Common myeloid progenitor, CD34-positive (primary cell): ENCODE measurements around the gene MEIS1.

ENCODE experiments used
- CTCF ChIA-PET: fragments of 350-600 bp; sonication (Branson Sonifier 250); formaldehyde crosslinking; loops from one replicate; lab custom pipeline; 2021; ENCODE audit warnings: antibody characterized with exemption; lab: Charles Lee
- POLR2A ChIA-PET: fragments of 350-600 bp; sonication (Branson Sonifier 250); formaldehyde crosslinking; loops from one replicate; lab custom pipeline; 2021; ENCODE audit warnings: antibody characterized with exemption; lab: Charles Lee
- DNase-seq, 3 donors: peaks; one replicate each; pipeline versions ENCODE4 v3.0.0 to v3.0.0-alpha.2; 2013
- H3K27ac ChIP-seq, 2 experiments: 1 replicate in 1 of 2; 2 replicates in 1 of 2; pipeline ENCODE4 v1.7.0; 2013; ENCODE audit warnings: inconsistent platforms in 2 of 2, low read length in 2 of 2, mild to moderate bottlenecking in 2 of 2, low read depth in 1 of 2, moderate library complexity in 1 of 2; ENCODE audit not compliant: severe bottlenecking in 2 of 2, insufficient read depth in 1 of 2, poor library complexity in 1 of 2
- H3K27me3 ChIP-seq, 5 experiments: replicated peaks in 2 of 5; 1 replicate in 3 of 5; 2 replicates in 2 of 5; pipeline versions ENCODE4 v1.6.1 to v1.7.0; 2013; ENCODE audit warnings: low read length in 4 of 5, mild to moderate bottlenecking in 2 of 5, moderate library complexity in 2 of 5, inconsistent platforms in 1 of 5; ENCODE audit not compliant: insufficient read depth in 5 of 5, control insufficient read depth in 4 of 5
- H3K36me3 ChIP-seq, 4 experiments: 1 replicate in 2 of 4; 2 replicates in 2 of 4; pipeline versions ENCODE4 v1.6.1 to v1.7.0; 2013; ENCODE audit warnings: low read length in 3 of 4, control low read depth in 1 of 4, mild to moderate bottlenecking in 1 of 4; ENCODE audit not compliant: control insufficient read depth in 4 of 4, insufficient read depth in 4 of 4
- H3K4me1 ChIP-seq, 4 experiments: 1 replicate in 3 of 4; 2 replicates in 1 of 4; pipeline versions ENCODE4 v1.6.1 to v1.7.1; 2013; ENCODE audit warnings: low read length in 3 of 4, mild to moderate bottlenecking in 3 of 4, control low read depth in 1 of 4, inconsistent platforms in 1 of 4, moderate library complexity in 1 of 4; ENCODE audit not compliant: control insufficient read depth in 4 of 4, insufficient read depth in 4 of 4; ENCODE audit errors: control extremely low read depth in 1 of 4
- H3K4me3 ChIP-seq, 7 experiments: 1 replicate in 4 of 7; 2 replicates in 3 of 7; pipeline versions ENCODE4 v1.5.1 to v1.7.0; 2013; ENCODE audit warnings: mild to moderate bottlenecking in 7 of 7, low read length in 6 of 7, moderate library complexity in 6 of 7, inconsistent platforms in 2 of 7, low read depth in 2 of 7, control low read depth in 1 of 7; ENCODE audit not compliant: insufficient read depth in 4 of 7, control insufficient read depth in 1 of 7; ENCODE audit errors: extremely low read depth in 1 of 7
- H3K9me3 ChIP-seq, 5 experiments: 1 replicate in 4 of 5; 2 replicates in 1 of 5; pipeline versions ENCODE4 v1.6.1 to v1.7.1; 2013; ENCODE audit warnings: low read length in 4 of 5, mild to moderate bottlenecking in 2 of 5, inconsistent platforms in 1 of 5, low read depth in 1 of 5, moderate library complexity in 1 of 5; ENCODE audit not compliant: control insufficient read depth in 4 of 5, insufficient read depth in 2 of 5; ENCODE audit errors: control extremely low read depth in 1 of 5
- WGBS: methylation state at CpG from one replicate; pipeline ENCODE4 v1.1.5; 2013; ENCODE audit not compliant: insufficient coverage; 5-methylcytosine and 5-hydroxymethylcytosine counted together

Gene MEIS1

DNA sequence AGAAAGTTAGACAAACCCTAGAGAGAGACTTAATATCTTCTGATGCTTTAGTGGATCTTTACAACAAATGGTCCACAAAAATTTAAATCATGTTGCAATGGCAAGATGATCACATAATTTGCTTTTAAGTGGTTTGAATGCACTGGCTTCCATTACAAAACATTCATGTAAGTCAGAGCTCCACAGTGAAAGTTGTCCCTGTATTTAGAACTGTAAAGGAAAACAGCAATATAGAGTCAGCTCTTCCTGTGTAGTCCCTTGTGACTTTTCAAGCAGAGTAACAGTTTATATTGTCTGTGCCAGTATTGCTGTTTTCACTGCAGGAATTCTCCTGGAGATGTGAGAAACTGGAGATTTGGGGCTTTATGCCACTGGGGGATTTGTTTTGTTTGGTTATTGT, 77.7 kb downstream of the MEIS1 start:
- no peak for DNase-seq
- H3K4me1 ChIP-seq = peaks cover 11 to 30% (median 19%) of the 10 kb centered on the region in 4 experiments
- CTCF ChIA-PET = interaction anchor here (1.2 to 3.7 kb wide), 3 partner anchors 9 to 75 kb away, joined by 3 to 14 read pairs (median 11); no protein-coding TSS in a partner anchor

DNA sequence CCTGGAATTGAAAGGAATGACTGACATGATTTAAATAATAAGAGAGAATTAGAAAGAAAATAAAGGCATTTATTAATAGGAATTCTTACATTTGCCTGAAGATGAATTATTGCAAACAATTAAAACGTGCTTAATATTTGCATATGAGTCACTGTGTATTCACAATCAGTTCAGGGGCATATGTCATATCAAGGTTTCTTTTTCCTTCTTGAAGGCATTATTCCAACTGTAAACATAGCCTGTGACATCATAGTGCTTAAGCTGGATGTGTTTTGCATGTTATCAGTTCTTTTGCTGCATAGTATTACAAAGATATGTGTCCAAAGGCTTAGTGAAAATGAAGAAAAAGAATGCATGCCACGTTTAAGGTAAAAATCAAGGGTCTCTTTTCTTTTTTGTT, 80.8 kb downstream of the MEIS1 start:
- 86% methylated on average over 1 of the region's 2 CpGs for WGBS
- Histone ChIP-seq H3K9me3 (no peaks in the 10 kb centered on the region), H3K27ac (peak overlapping the region in 1 of 2 experiments; percentile 3), H3K4me3 (no peak overlapping the region), H3K4me1 (peaks cover 0 to 8% (median 1%) of the 10 kb centered on the region in 4 experiments), H3K27me3 (no peaks in the 10 kb centered on the region), H3K36me3 (peaks cover 6 to 42% (median 17%) of the 10 kb centered on the region in 4 experiments)
- DNase-seq = peak in 1 of 3 donors; percentile 49
- CTCF ChIA-PET = interaction anchor here (1.1 to 3.7 kb wide), 3 partner anchors 9 to 72 kb away, joined by 3 to 14 read pairs (median 3); no protein-coding TSS in a partner anchor
- POLR2A ChIA-PET = no interaction called here

More for the DNA sequence above, 77.7 kb downstream of the MEIS1 start:
- Histone ChIP-seq H3K27me3 (no peaks in the 10 kb centered on the region), H3K36me3 (peaks cover 0 to 22% (median 10%) of the 10 kb centered on the region in 4 experiments), H3K27ac (no peak overlapping the region), H3K9me3 (no peaks in the 10 kb centered on the region), H3K4me3 (no peak overlapping the region)
- POLR2A ChIA-PET = no interaction called here

DNA sequence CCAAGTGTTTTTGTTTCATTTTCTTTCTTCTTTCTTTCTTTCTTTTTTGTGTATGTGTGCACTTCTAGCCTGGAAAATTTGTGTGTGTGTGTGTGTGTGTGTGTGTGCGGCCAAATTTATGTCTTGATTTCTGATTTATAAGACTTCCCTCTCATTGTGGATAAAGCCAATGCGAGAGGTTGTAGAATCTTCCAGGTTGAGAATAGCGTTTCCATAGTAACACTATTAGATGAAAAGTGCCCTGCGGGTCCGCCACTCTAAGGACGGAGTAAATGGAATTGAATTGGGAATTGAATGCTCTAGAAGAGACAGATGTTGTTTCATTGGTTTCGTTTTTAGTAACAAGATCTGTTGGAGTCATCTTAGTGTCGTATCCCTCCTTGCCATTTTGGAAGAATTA, 81.6 kb downstream of the MEIS1 start:
- POLR2A ChIA-PET = no interaction called here
- peaks cover 6 to 44% (median 17%) of the 10 kb centered on the region in 4 experiments for H3K36me3 ChIP-seq
- H3K27me3 ChIP-seq = no peaks in the 10 kb centered on the region
- peaks cover 4 to 14% (median 7%) of the 10 kb centered on the region in 4 experiments for H3K4me1 ChIP-seq
- no peak overlapping the region for H3K4me3 ChIP-seq
- CTCF ChIA-PET = interaction anchor here (1.1 to 3.7 kb wide), 2 partner anchors 9 to 17 kb away, joined by 3 to 14 read pairs; no protein-coding TSS in a partner anchor
- H3K27ac ChIP-seq = no peak overlapping the region
- DNase-seq = no peak
- 93% methylated on average over 3 of the region's 8 CpGs for WGBS
- H3K9me3 ChIP-seq = no peaks in the 10 kb centered on the region

DNA sequence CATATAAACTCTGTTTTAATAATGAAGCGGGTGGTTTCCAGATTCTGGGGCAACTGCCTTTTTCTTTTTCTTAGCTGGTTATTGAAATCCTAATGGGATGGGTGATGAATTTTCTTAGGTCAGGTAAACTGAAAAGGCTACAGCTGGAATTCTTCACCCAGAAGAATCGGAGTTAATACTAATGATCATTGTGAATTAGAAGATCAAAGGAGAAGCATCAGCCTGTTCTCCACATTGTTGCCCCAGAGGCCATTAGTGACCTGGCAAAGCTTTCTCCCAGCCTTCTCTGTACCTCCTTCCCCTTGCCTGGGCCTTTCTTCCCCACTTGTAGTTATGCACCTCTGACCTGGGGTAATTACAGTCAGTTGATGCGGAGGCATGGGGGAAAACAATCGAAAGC, 82.8 kb downstream of the MEIS1 start:
- DNase-seq = no peak
- no peaks in the 10 kb centered on the region for H3K27me3 ChIP-seq
- no peak overlapping the region for H3K4me3 ChIP-seq
- WGBS = 100% methylated on average over 2 of the region's 4 CpGs
- no peak overlapping the region for H3K27ac ChIP-seq
- no peaks in the 10 kb centered on the region for H3K9me3 ChIP-seq
- H3K4me1 ChIP-seq = peaks cover 10 to 23% (median 17%) of the 10 kb centered on the region in 4 experiments
- ChIA-PET CTCF (interaction anchor here (1.3 kb wide), 1 partner anchor 11 kb away, joined by 4 read pairs; no protein-coding TSS in a partner anchor), POLR2A (no interaction called here)
- H3K36me3 ChIP-seq = peaks cover 3 to 37% (median 15%) of the 10 kb centered on the region in 4 experiments

DNA sequence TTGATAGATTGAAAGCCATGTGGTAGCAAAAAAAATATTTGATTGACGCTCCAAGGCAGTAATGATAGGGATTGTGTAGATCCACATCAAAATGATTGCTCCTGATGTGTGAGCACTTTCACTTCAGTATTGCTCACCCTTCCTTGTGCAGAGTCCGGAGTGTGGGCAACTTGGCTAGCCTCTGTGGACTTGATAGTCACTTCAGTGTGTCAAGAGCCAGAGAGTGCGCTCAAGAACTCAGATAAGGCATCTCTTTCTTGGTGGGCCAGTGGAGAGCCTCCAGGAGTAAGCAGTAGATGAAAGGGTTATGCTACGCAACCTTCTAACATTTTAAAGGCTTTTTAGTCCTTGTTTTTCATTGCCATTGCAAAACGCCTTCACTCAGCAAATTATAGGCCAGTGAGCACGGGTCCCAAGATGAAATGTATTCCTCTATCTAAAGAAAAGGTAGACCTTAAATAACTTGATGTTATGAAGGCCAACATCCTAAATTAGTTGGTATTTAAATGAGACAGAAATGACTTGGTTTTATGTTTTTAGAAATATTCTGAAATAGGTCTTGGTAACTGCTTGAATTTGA, 84.4 kb downstream of the MEIS1 start:
- no peaks in the 10 kb centered on the region for H3K27me3 ChIP-seq
- CTCF ChIA-PET = no interaction called here
- H3K9me3 ChIP-seq = no peaks in the 10 kb centered on the region
- H3K27ac ChIP-seq = no peak overlapping the region
- DNase-seq = no peak
- H3K4me1 ChIP-seq = peaks cover 16 to 39% (median 32%) of the 10 kb centered on the region in 4 experiments
- 86% methylated on average over 5 of the region's 6 CpGs for WGBS
- peaks cover 3 to 30% (median 14%) of the 10 kb centered on the region in 4 experiments for H3K36me3 ChIP-seq
- POLR2A ChIA-PET = no interaction called here
- H3K4me3 ChIP-seq = no peak overlapping the region

DNA sequence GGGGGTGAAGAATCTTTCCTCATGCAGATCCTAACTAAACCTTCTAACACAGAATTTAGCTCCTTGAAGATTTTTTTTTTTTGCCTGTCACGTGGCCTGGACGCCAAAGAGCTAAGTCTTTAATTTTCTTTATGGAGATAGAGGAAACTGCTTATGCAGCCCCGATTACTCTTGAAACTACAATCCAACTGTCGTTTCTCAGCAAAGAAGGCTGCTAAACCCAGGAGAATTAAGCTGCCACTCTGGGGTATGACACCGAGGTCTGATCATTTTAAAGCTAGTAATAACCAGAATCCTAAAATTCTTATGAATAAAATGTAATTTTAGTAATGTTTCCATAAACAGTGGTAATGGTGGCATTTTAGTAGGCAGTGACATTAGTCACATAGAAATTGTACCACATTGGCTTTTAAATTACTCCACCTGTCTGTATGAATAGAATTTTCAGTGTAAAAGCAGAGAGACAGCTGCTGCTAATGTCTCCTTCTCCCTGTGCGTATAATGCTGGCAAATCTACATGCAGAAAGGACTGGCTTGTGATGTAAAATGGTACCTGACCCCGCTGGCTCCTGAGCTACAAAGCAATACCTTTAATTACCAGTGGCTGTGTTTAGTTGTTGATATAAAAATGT, 86.5 kb downstream of the MEIS1 start:
- ChIA-PET CTCF (interaction anchor here (0.6 to 3.3 kb wide), 12 partner anchors 8 to 240 kb away, joined by 3 to 19 read pairs (median 4); no protein-coding TSS in a partner anchor), POLR2A (interaction anchor here (0.5 kb wide), 1 partner anchor 21 kb away, joined by 3 read pairs; no protein-coding TSS in a partner anchor)
- Histone ChIP-seq H3K36me3 (peaks cover 0 to 27% (median 12%) of the 10 kb centered on the region in 4 experiments), H3K27me3 (no peaks in the 10 kb centered on the region), H3K9me3 (no peaks in the 10 kb centered on the region), H3K4me1 (peaks cover 26 to 58% (median 50%) of the 10 kb centered on the region in 4 experiments), H3K27ac (no peak overlapping the region), H3K4me3 (peak overlapping the region in 1 of 7 experiments; percentile 21)
- 40% methylated on average over 2 of the region's 7 CpGs for WGBS
- DNase-seq = peak in 1 of 3 donors; percentile 33
